ENCODE results near the gene NEURL1B. TPM values are rescaled to one million over a fixed set of nuclear protein-coding genes. Genes with fewer than 3 reads are reported as not detected.
A peak's percentile ranks its signal among the peaks of the same experiment; 100 is the strongest.
"Not testable (repeated sequence)": the region's sequence is repeated elsewhere in the genome, so short reads cannot be mapped to it uniquely, and the experiment has no call there.

Gene NEURL1B
- polyA plus RNA-seq, 1 of the 3 experiments (the other 2 are of a cell fraction): 2.8 TPM

DNA sequence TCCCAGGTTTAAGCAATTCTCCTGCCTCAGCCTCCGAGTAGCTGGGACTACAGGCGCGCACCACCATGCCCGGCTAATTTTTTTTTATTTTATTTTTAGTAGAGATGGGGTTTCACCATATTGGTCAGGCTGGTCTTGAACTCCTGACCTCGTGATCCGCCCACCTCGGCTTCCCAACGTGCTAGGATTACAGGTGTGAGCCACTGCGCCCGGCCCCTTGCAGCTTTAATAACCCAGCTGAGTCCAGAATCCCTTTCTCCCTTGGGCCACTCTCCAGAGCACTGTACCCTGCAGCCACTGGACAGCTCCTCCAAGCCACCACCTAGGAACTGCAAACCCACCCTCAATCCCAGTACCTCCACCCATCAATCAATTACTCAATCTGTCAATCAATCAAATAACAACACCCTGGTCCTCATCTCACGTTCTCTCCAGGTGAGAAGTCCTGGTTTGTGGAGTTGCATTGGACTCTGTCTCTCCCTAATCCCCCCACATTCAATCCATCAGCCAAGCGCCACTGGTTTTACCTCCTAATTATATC lies 70.3 kb downstream of the NEURL1B start:
- POLR2A ChIA-PET: interaction anchor here (0.6 kb wide), 1 partner anchor 254 kb away, joined by 3 read pairs; no protein-coding TSS in a partner anchor
- H3K4me1 ChIP-seq (ENCODE audit: control insufficient read depth in 1 of 2, insufficient read depth in 2 of 2, low read depth in 1 of 2, low read length in 1 of 2): peaks cover 0 to 15% of the 10 kb centered on the region in 2 experiments; a peak in 2 of 4 replicates
- WGBS (ENCODE audit: low lambda C conversion rate): 58% methylated on average over 12 of the region's 12 CpGs
- not testable (repeated sequence) for H3K9ac ChIP-seq; H3F3A ChIP-seq (replicated peaks; ENCODE audit: insufficient read depth); H3K9me2 ChIP-seq; H3K27me3 ChIP-seq (ENCODE audit: insufficient read depth); H4K20me1 ChIP-seq (ENCODE audit: insufficient read depth); H3K4me3 ChIP-seq (ENCODE audit: low read depth in 2 of 2, low read length in 1 of 2); H2AFZ ChIP-seq (ENCODE audit: low read depth); H3K79me2 ChIP-seq (ENCODE audit: insufficient read depth); H3K27ac ChIP-seq (ENCODE audit: low read depth in 2 of 2, low read length in 1 of 2); H3K36me3 ChIP-seq (replicated peaks in 1 of 2; ENCODE audit: control insufficient read depth in 1 of 2, insufficient read depth in 2 of 2, low read length in 1 of 2); H3K4me2 ChIP-seq; H3K9me3 ChIP-seq; DNase-seq
- CTCF ChIA-PET: interaction anchor here (1.0 to 10.8 kb wide), 7 partner anchors 12 to 248 kb away, joined by 3 to 508 read pairs (median 31); partner anchors contain the start of genes DUSP1 and RPL26L1

DNA sequence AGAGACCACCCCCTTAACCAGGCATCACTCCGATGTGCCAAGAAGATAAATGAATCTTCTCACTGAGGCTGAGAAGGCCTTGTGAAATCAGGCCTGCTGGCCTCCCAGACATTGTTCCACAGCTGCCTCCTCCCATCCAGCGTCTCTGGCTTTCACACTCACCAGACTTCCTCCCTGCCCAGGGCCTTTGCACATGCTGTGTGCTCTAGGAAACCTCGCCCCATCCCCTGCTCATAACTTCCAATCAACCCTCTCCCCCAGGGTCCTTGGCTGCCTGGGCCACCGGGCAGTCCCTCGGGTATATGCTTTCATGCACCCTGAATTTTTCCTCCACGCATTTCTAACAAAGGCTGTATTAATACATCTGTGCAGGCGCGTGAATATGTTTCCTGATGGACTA lies 71.5 kb downstream of the NEURL1B start:
- Histone ChIP-seq H3K27me3 (ENCODE audit: insufficient read depth) (no peaks in the 10 kb centered on the region), H3K27ac (ENCODE audit: low read depth in 2 of 2, low read length in 1 of 2) (no peak overlapping the region), H4K20me1 (ENCODE audit: insufficient read depth) (no peaks in the 10 kb centered on the region), H3K79me2 (ENCODE audit: insufficient read depth) (no peaks in the 10 kb centered on the region), H3K9me3 (no peaks in the 10 kb centered on the region), H3K9me2 (no peaks in the 10 kb centered on the region), H2AFZ (ENCODE audit: low read depth) (no peak overlapping the region), H3K4me3 (ENCODE audit: low read depth in 2 of 2, low read length in 1 of 2) (peak overlapping the region in 1 of 2 experiments; percentile 36; a peak in 1 of 4 replicates), H3K4me2 (no peak overlapping the region), H3K4me1 (ENCODE audit: control insufficient read depth in 1 of 2, insufficient read depth in 2 of 2, low read depth in 1 of 2, low read length in 1 of 2) (peaks cover 0 to 12% of the 10 kb centered on the region in 2 experiments; a peak in 1 of 4 replicates), H3F3A (replicated peaks; ENCODE audit: insufficient read depth) (peaks cover 5% of the 10 kb centered on the region), H3K36me3 (replicated peaks in 1 of 2; ENCODE audit: control insufficient read depth in 1 of 2, insufficient read depth in 2 of 2, low read length in 1 of 2) (no peaks in the 10 kb centered on the region), H3K9ac (no peak overlapping the region)
- no peak for TF ChIP-seq SMC3 (IDR thresholded peaks at IDR 0.05; ENCODE audit: low read depth, low read length)
- no peak for TF ChIP-seq USF2 (IDR thresholded peaks at IDR 0.05; ENCODE audit: borderline replicate concordance, low read depth, low read length)
- TF ChIP-seq FOXM1 (IDR thresholded peaks at IDR 0.05; ENCODE audit: low read depth): no peak
- no peak for TF ChIP-seq TCF12 (IDR thresholded peaks at IDR 0.05)
- TF ChIP-seq TEAD4 (IDR thresholded peaks at IDR 0.05; ENCODE audit: borderline replicate concordance, insufficient read depth): no peak
- TF ChIP-seq REST (IDR thresholded peaks at IDR 0.05; ENCODE audit: low read depth, low read length): no peak
- no peak for TF ChIP-seq RAD21 (IDR thresholded peaks at IDR 0.05; ENCODE audit: low read length)
- TF ChIP-seq SIN3A (IDR thresholded peaks at IDR 0.05; ENCODE audit: borderline replicate concordance, low read depth, low read length): no peak
- TF ChIP-seq ELF1 (IDR thresholded peaks at IDR 0.05): no peak
- no peak for TF ChIP-seq IRF3 (IDR thresholded peaks at IDR 0.05; ENCODE audit: low read depth, low read length)
- TF ChIP-seq RXRA (IDR thresholded peaks at IDR 0.05; ENCODE audit: borderline replicate concordance, low read depth): no peak
- TF ChIP-seq MXI1 (IDR thresholded peaks at IDR 0.05; ENCODE audit: low read depth, low read length): no peak
- TF ChIP-seq, protein P1, sequence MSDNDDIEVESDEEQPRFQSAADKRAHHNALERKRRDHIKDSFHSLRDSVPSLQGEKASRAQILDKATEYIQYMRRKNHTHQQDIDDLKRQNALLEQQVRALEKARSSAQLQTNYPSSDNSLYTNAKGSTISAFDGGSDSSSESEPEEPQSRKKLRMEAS (IDR thresholded peaks at IDR 0.05; ENCODE audit: low read depth): no peak
- no peak for TF ChIP-seq FOSL2 (IDR thresholded peaks at IDR 0.05; ENCODE audit: borderline replicate concordance, low read depth)
- TF ChIP-seq, protein P2, sequence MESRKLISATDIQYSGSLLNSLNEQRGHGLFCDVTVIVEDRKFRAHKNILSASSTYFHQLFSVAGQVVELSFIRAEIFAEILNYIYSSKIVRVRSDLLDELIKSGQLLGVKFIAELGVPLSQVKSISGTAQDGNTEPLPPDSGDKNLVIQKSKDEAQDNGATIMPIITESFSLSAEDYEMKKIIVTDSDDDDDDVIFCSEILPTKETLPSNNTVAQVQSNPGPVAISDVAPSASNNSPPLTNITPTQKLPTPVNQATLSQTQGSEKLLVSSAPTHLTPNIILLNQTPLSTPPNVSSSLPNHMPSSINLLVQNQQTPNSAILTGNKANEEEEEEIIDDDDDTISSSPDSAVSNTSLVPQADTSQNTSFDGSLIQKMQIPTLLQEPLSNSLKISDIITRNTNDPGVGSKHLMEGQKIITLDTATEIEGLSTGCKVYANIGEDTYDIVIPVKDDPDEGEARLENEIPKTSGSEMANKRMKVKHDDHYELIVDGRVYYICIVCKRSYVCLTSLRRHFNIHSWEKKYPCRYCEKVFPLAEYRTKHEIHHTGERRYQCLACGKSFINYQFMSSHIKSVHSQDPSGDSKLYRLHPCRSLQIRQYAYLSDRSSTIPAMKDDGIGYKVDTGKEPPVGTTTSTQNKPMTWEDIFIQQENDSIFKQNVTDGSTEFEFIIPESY (IDR thresholded peaks at IDR 0.05; ENCODE audit: borderline replicate concordance, low read depth): no peak
- no peak for TF ChIP-seq NFIC (IDR thresholded peaks at IDR 0.05; ENCODE audit: borderline replicate concordance)
- no peak for TF ChIP-seq EP300 (IDR thresholded peaks at IDR 0.05; ENCODE audit: borderline replicate concordance in 1 of 2, low read depth in 1 of 2, low read length in 1 of 2)
- no peak for TF ChIP-seq MEF2A (IDR thresholded peaks at IDR 0.05; ENCODE audit: borderline replicate concordance, low read depth)
- no peak for TF ChIP-seq YY1 (IDR thresholded peaks at IDR 0.05; ENCODE audit: low read depth)
- no peak for DNase-seq
- POLR2A ChIA-PET: interaction anchor here (1.3 kb wide), 1 partner anchor 52 kb away, joined by 4 read pairs; no protein-coding TSS in a partner anchor
- 53% methylated on average over 8 of the region's 8 CpGs for WGBS (ENCODE audit: low lambda C conversion rate)
- CTCF ChIA-PET: interaction anchor here (0.7 to 10.8 kb wide), 32 partner anchors 9 to 517 kb away, joined by 3 to 508 read pairs (median 4); partner anchors contain the start of gene DUSP1
